ENCODE results near the gene CAB39.

Gene CAB39

GRCh38 chr2:230712443-230713330, at the start of gene CAB39:
TSS of gene CAB39 (plus strand) at chr2:230712842. CDS start at chr2:230760002, 47,160 bp downstream.
- peak; percentile 82 for DNase-seq

- no peak for DNase-seq
These were observed 48.5 kb upstream of the CAB39 start for GRCh38 chr2:230664128-230664527.

- no peak for DNase-seq
These were observed 47.8 kb upstream of the CAB39 start for GRCh38 chr2:230664844-230665243.

- no peak for DNase-seq
These were observed 47.4 kb upstream of the CAB39 start for GRCh38 chr2:230665263-230665691.

GRCh38 chr2:230666446-230666845, 46.2 kb upstream of the CAB39 start:
- DNase-seq, result no peak

GRCh38 chr2:230666885-230667712, 45.5 kb upstream of the CAB39 start:
- DNase-seq, result no peak

GRCh38 chr2:230668184-230668938, 44.3 kb upstream of the CAB39 start:
- DNase-seq, result peak; percentile 61

- DNase-seq, result no peak
These were observed 43.7 kb upstream of the CAB39 start for GRCh38 chr2:230668939-230669303.

GRCh38 chr2:230669386-230669950, 43.2 kb upstream of the CAB39 start:
- no peak for DNase-seq

GRCh38 chr2:230671117-230671516, 41.5 kb upstream of the CAB39 start:
- DNase-seq, result no peak

- no peak for DNase-seq
These were observed 39.8 kb upstream of the CAB39 start for GRCh38 chr2:230672836-230673235.

- DNase-seq, result no peak
These were observed 38.2 kb upstream of the CAB39 start for GRCh38 chr2:230674401-230674800.

- DNase-seq, result no peak
These were observed 37.5 kb upstream of the CAB39 start for GRCh38 chr2:230674966-230675672.

- no peak for DNase-seq
These were observed 36.1 kb upstream of the CAB39 start for GRCh38 chr2:230676546-230676945.

- DNase-seq, result no peak
These were observed 35.3 kb upstream of the CAB39 start for GRCh38 chr2:230677201-230677946.

- DNase-seq, result no peak
These were observed 34.6 kb upstream of the CAB39 start for GRCh38 chr2:230678018-230678417.

- no peak for DNase-seq
These were observed 34.2 kb upstream of the CAB39 start for GRCh38 chr2:230678451-230678850.

GRCh38 chr2:230680463-230681170, 32.0 kb upstream of the CAB39 start:
- DNase-seq, result no peak

GRCh38 chr2:230681171-230681545, 31.5 kb upstream of the CAB39 start:
- no peak for DNase-seq

GRCh38 chr2:230682546-230682945, 30.1 kb upstream of the CAB39 start:
- DNase-seq, result no peak

Data from CD4-positive, alpha-beta T cell treated with Interleukin-4 for 4 hours (primary cell).